Stomach (tissue), 9 donors: ENCODE measurements around the gene HEATR9. TPM values are rescaled to one million over a fixed set of nuclear protein-coding genes. Genes with fewer than 3 reads are reported as not detected.

Experiments
- DNase-seq, 2 donors: peaks; one replicate each; pipeline versions ENCODE4 v3.0.0 to v3.0.0-alpha.2; 2013 to 2019
- H3K27ac ChIP-seq, 5 donors: fragments of 200-600 bp in 4 of 5; sonication (generic) in 4 of 5; one replicate each; pipeline ENCODE4 v1.5.1; 2013 to 2019; ENCODE audit warnings: mild to moderate bottlenecking in 1 of 5, moderate library complexity in 1 of 5
- H3K27me3 ChIP-seq, 3 donors: fragments of 200-600 bp; sonication (generic); one replicate each; pipeline ENCODE4 v1.5.1; 2017 to 2019; ENCODE audit warnings: mixed run types in 1 of 3
- H3K36me3 ChIP-seq, 4 donors: fragments of 200-600 bp; sonication (generic); 1 replicate in 3 of 4; 2 replicates in 1 of 4; pipeline ENCODE4 v1.5.1; 2016 to 2019
- H3K4me1 ChIP-seq, 4 donors: fragments of 200-600 bp; sonication (generic); one replicate each; pipeline ENCODE4 v1.5.1; 2016 to 2019
- H3K4me3 ChIP-seq, 4 donors: fragments of 200-600 bp; sonication (generic) in 3 of 4; one replicate each; pipeline ENCODE4 v1.5.1; 2016 to 2019; ENCODE audit warnings: mild to moderate bottlenecking in 1 of 4
- H3K9me3 ChIP-seq, 4 donors: fragments of 200-600 bp; sonication (generic); one replicate each; pipeline ENCODE4 v1.5.1; 2016 to 2019
- EP300 ChIP-seq: sonication (generic); formaldehyde crosslinking; IDR thresholded peaks from one replicate; pipeline ENCODE4 v1.6.1; 2017; ENCODE audit warnings: antibody characterized with exemption
- POLR2A ChIP-seq, 4 donors: fragments of 450-650 bp; IDR thresholded peaks; one replicate each; pipeline ENCODE4 v1.6.1; 2016; ENCODE audit warnings: antibody characterized with exemption in 4 of 4, control low read depth in 2 of 4, mild to moderate bottlenecking in 1 of 4, moderate library complexity in 1 of 4
- POLR2AphosphoS5 ChIP-seq, 3 donors: sonication (generic); formaldehyde crosslinking; IDR thresholded peaks; one replicate each; pipeline ENCODE4 v1.6.1; 2016; ENCODE audit warnings: antibody characterized with exemption in 3 of 3
- WGBS, 5 donors: extraction: QIAGEN DNeasy Blood & Tissue Kit in 3 of 5; methylation state at CpG; one replicate each; pipeline versions ENCODE4 v1.1.5 to v1.1.7; 2013 to 2018; 5-methylcytosine and 5-hydroxymethylcytosine counted together
- intact Hi-C: fragments of 100-400 bp; cut with DNase I; formaldehyde crosslinking; loops from one replicate; pipeline ENCODE4 v1.15.1; 2023; ENCODE audit warnings: low total_unique reads
- polyA plus RNA-seq, 3 donors: library from polyadenylated mRNA; stranded (reverse); fragments of 200-250 nt; gene quantifications; one replicate each; pipeline ENCODE4 v1.2.3, GENCODE V29; 2013
- total RNA-seq, 5 donors: library from RNA; depleted of rRNA; stranded (reverse); fragments of >200 nt; gene quantifications; one replicate each; pipeline versions ENCODE4 v1.1.0 to v1.2.3, GENCODE V29; 2014 to 2016
- TF ChIP-seq, protein P1 (sequence below), 7 experiments: fragments of 450-650 bp in 4 of 7; fragments of 200-600 bp in 3 of 7; sonication (generic) in 3 of 7; IDR thresholded peaks; one replicate each; pipeline ENCODE4 v1.5.1; 2016 to 2019; ENCODE audit warnings: antibody characterized with exemption in 7 of 7, control low read depth in 2 of 7, mild to moderate bottlenecking in 1 of 7
- donor health status: healthy with polysubstance abuse.
- donor health status: Bipolar disorder and iron deficiency.
- donor health status: healthy.

Gene HEATR9
- total and polyA plus RNA-seq, 8 donors = 0.29 TPM; not detected in 7

DNA sequence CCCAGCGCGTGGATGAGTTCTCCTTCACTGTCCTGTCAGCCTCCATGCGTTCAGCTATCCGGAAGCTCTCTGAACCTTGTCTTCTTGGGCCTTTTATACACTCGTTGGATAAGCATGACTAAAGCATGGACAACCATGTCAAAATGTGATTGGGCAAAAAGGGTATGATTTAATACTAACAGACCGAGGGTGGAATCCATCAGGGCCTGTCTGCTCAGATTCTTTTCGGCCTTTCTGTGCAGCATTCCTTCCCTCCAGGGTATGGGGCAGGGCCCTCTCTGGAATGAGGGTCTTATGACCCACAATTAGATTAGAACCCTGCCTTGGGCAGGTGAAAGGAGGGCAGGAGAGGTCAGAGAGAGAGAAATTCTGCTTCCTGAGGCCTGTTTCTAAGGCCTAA lies 25.5 kb upstream of the HEATR9 start:
- 90 to 97% (median 92%) methylated on average over 7 of the region's 7 CpGs for WGBS, 5 donors
- TF ChIP-seq POLR2AphosphoS5 (IDR thresholded peaks at IDR 0.05) = no peak
- TF ChIP-seq, protein P1, sequence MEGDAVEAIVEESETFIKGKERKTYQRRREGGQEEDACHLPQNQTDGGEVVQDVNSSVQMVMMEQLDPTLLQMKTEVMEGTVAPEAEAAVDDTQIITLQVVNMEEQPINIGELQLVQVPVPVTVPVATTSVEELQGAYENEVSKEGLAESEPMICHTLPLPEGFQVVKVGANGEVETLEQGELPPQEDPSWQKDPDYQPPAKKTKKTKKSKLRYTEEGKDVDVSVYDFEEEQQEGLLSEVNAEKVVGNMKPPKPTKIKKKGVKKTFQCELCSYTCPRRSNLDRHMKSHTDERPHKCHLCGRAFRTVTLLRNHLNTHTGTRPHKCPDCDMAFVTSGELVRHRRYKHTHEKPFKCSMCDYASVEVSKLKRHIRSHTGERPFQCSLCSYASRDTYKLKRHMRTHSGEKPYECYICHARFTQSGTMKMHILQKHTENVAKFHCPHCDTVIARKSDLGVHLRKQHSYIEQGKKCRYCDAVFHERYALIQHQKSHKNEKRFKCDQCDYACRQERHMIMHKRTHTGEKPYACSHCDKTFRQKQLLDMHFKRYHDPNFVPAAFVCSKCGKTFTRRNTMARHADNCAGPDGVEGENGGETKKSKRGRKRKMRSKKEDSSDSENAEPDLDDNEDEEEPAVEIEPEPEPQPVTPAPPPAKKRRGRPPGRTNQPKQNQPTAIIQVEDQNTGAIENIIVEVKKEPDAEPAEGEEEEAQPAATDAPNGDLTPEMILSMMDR (IDR thresholded peaks at IDR 0.05) = no peak
- TF ChIP-seq EP300 = no peak
- Histone ChIP-seq H3K27ac (no peak overlapping the region), H3K36me3 (no peaks in the 10 kb centered on the region), H3K27me3 (peaks cover 0 to 4% (median 0%) of the 10 kb centered on the region in 3 donors), H3K4me3 (no peak overlapping the region), H3K9me3 (no peaks in the 10 kb centered on the region), H3K4me1 (peaks cover 0 to 20% (median 6%) of the 10 kb centered on the region in 4 donors)
- intact Hi-C loops = no loop called here
- no peak for DNase-seq

DNA sequence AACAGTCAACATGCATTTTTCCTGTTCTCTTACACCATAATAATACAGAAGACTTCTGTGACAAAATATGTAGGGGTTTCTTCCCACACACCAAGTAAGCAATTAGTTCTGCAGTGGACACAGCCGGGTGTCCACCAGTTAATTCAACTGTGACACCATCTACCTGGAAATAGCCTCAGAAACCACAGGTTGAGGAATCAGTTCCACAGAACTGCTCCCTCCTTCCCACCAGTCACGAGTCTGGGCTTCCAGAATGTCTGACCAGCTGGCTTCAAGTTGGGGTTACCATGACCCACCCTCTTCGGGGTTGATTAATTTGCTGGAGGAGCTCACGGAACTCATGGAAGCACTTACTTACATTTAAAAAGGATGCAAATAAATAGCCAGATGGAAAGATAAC lies 25.1 kb upstream of the HEATR9 start:
- H3K36me3 ChIP-seq = no peaks in the 10 kb centered on the region
- WGBS, 5 donors = 90 to 96% (median 92%) methylated on average over 4 of the region's 4 CpGs
- H3K27ac ChIP-seq = no peak overlapping the region
- TF ChIP-seq, protein P1 (IDR thresholded peaks at IDR 0.05) = no peak
- no peak for TF ChIP-seq POLR2AphosphoS5 (IDR thresholded peaks at IDR 0.05)
- no peak for TF ChIP-seq POLR2A (IDR thresholded peaks at IDR 0.05)
- H3K27me3 ChIP-seq = peaks cover 0 to 4% (median 0%) of the 10 kb centered on the region in 3 donors
- H3K4me1 ChIP-seq = peaks cover 0 to 19% (median 6%) of the 10 kb centered on the region in 4 donors
- intact Hi-C loops = no loop called here
- H3K4me3 ChIP-seq = no peak overlapping the region
- no peak for DNase-seq
- no peaks in the 10 kb centered on the region for H3K9me3 ChIP-seq

- H3K4me1 ChIP-seq = peaks cover 0 to 14% (median 6%) of the 10 kb centered on the region in 4 donors
- H3K27me3 ChIP-seq = peaks cover 0 to 4% (median 0%) of the 10 kb centered on the region in 3 donors
- no peak overlapping the region for H3K4me3 ChIP-seq
- 46 to 67% (median 62%) methylated on average over 6 of the region's 6 CpGs for WGBS, 5 donors
- H3K36me3 ChIP-seq = no peaks in the 10 kb centered on the region
- H3K27ac ChIP-seq = peak overlapping the region in 1 of 5 donors; percentile 7
- no peaks in the 10 kb centered on the region for H3K9me3 ChIP-seq
- intact Hi-C loops = no loop called here
- TF ChIP-seq, protein P1 (IDR thresholded peaks at IDR 0.05) = no peak
- no peak for TF ChIP-seq EP300
- no peak for TF ChIP-seq POLR2AphosphoS5 (IDR thresholded peaks at IDR 0.05)
- no peak for TF ChIP-seq POLR2A (IDR thresholded peaks at IDR 0.05)
- DNase-seq = no peak
Measured at GRCh38 chr17:35892091-35893035, 23.7 kb upstream of the HEATR9 start.

DNA sequence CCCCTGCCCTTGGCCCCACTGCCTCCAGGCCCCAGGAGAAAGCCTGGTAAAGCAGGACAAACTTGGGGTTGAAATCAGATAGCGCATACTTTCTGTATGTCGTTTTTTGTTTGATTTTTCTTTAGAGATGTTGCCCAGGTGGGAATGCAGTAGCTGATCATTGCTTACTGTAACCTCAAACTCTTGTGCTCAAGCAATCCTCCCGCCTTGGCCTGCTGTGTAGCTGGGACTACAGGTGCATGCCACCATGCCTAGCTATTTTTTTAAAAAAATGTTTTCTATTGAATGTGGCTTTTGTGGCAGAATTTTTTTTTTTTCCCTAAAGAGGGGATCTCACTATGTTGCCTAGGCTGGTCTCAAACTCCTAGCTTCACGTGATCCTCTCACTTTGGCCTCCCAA lies 22.6 kb upstream of the HEATR9 start:
- Histone ChIP-seq H3K4me3 (no peak overlapping the region), H3K27me3 (peaks cover 0 to under 1% (median 0%) of the 10 kb centered on the region in 3 donors), H3K36me3 (no peaks in the 10 kb centered on the region), H3K9me3 (no peaks in the 10 kb centered on the region), H3K4me1 (peaks cover 0 to 14% (median 6%) of the 10 kb centered on the region in 4 donors), H3K27ac (peak overlapping the region in 3 of 5 donors; percentile 1 to 25 (median 10))
- no peak for DNase-seq
- intact Hi-C loops = no loop called here
- TF ChIP-seq, protein P1 (IDR thresholded peaks at IDR 0.05) = no peak
- TF ChIP-seq EP300 (no peak), POLR2AphosphoS5 (IDR thresholded peaks at IDR 0.05) (no peak), POLR2A (IDR thresholded peaks at IDR 0.05) (no peak)
- WGBS, 5 donors = 70 to 83% (median 80%) methylated on average over 4 of the region's 4 CpGs
